Mucosa of descending colon (tissue), 3 donors: Measurements from ENCODE around the gene KCNK3. TPM values are rescaled to one million over a fixed set of nuclear protein-coding genes. Genes with fewer than 3 reads are reported as not detected.

Experiments
- ATAC-seq: fragments of 200-7000 bp; cut with Tn5 transposase; one replicate; pipeline ENCODE4 v1.9.1; 2020; ENCODE audit warnings: mild to moderate bottlenecking, moderate library complexity
- DNase-seq, 3 donors: peaks; one replicate each; pipeline ENCODE4 v3.0.0-alpha.2; 2020
- H3K36me3 ChIP-seq: fragments of 200-600 bp; one replicate; pipeline ENCODE4 v1.8.0; 2021; ENCODE audit warnings: low read depth, mild to moderate bottlenecking
- H3K4me1 ChIP-seq: fragments of 200-600 bp; one replicate; pipeline ENCODE4 v1.8.0; 2021; ENCODE audit warnings: low read depth, mild to moderate bottlenecking
- H3K4me3 ChIP-seq: fragments of 200-600 bp; one replicate; pipeline ENCODE4 v1.8.0; 2021; ENCODE audit warnings: mild to moderate bottlenecking
- H3K9me3 ChIP-seq: fragments of 200-600 bp; one replicate; pipeline ENCODE4 v1.8.0; 2021; ENCODE audit warnings: mild to moderate bottlenecking
- intact Hi-C, 2 donors: fragments of 100-400 bp; cut with DNase I in 1 of 2; cut with micrococcal nuclease in 1 of 2; formaldehyde crosslinking; loops; one replicate each; pipeline versions ENCODE4 v1.11.0 to v1.11.1; 2022; cut with DNase I, micrococcal nuclease
- total RNA-seq, 3 donors: library from RNA; stranded (reverse); fragmentation: NEBNext Ultra II Directional in 2 of 3; extraction: Animal tissue kit (Norgen Biotek cat#: 25700) in 2 of 3; gene quantifications; one replicate each; pipeline versions ENCODE4 v1.2.1 to v1.2.4, GENCODE V29; 2021 to 2023
- TF ChIP-seq, protein P1 (sequence below): fragments of 200-600 bp; IDR thresholded peaks from one replicate; pipeline ENCODE4 v1.8.0; 2022; ENCODE audit warnings: antibody characterized with exemption, mild to moderate bottlenecking
- donor health status: DM: no; HTN: no; CAD: no; lungs with moderate emphysema.
- donor health status: DM: no; HTN: no; CAD: no.
- donor health status: DM: no; HTN: yes; CAD: no.

KCNK3 gene
- total RNA-seq, 3 donors from 2014 or later: 0.64 to 11.0 (median 0.92) TPM

DNA sequence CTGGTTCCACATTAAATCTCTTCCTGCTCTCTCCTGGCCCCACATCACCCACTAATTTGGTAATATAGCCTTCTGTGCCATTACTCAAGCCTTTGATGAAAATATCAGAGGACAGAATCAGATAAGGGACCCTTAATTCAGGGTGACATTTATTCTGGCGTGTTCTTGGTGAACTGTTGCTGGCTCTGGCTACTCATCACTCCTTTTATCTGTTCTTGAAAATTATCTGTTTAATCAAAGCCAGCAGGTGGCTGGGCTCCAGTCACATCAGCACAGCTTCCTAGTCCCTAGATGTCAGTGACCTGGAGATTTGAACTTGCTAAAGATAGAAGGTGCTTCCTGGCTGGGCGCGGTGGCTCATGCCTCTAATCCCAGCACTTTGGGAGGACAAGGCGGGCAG lies 44.7 kb downstream of the KCNK3 start:
- DNase-seq: no peak
- Histone ChIP-seq H3K4me3 (no peak overlapping the region), H3K36me3 (no peaks in the 10 kb centered on the region), H3K9me3 (no peaks in the 10 kb centered on the region), H3K4me1 (no peaks in the 10 kb centered on the region)
- intact Hi-C loops: no loop called here
- ATAC-seq: no peak
- TF ChIP-seq, protein P1, sequence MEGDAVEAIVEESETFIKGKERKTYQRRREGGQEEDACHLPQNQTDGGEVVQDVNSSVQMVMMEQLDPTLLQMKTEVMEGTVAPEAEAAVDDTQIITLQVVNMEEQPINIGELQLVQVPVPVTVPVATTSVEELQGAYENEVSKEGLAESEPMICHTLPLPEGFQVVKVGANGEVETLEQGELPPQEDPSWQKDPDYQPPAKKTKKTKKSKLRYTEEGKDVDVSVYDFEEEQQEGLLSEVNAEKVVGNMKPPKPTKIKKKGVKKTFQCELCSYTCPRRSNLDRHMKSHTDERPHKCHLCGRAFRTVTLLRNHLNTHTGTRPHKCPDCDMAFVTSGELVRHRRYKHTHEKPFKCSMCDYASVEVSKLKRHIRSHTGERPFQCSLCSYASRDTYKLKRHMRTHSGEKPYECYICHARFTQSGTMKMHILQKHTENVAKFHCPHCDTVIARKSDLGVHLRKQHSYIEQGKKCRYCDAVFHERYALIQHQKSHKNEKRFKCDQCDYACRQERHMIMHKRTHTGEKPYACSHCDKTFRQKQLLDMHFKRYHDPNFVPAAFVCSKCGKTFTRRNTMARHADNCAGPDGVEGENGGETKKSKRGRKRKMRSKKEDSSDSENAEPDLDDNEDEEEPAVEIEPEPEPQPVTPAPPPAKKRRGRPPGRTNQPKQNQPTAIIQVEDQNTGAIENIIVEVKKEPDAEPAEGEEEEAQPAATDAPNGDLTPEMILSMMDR: no peak

DNA sequence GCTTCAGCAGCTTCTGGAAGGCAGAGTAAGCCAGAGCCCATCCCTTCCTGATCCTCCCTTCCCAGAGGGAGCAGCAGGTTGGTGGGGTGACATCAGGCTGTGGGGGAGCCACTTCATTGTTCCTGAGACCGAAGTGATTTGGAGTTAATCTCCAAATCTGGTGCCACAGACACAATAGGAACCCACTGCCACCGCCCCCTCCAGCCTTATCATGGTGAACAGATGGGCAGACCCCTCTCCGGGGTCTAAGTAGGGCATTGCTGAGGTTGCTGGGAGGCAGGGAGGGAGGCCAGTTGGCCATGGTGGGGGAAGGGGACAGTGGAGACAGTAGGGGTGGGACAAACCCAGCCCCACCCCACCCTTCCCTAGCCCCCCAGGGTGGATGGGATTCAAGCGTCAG lies 46.0 kb downstream of the KCNK3 start:
- no peak overlapping the region for H3K4me3 ChIP-seq
- DNase-seq (no peak), ATAC-seq (no peak)
- intact Hi-C loops: no loop called here
- no peaks in the 10 kb centered on the region for H3K36me3 ChIP-seq
- H3K9me3 ChIP-seq: no peaks in the 10 kb centered on the region
- no peaks in the 10 kb centered on the region for H3K4me1 ChIP-seq
- TF ChIP-seq, protein P1: no peak

DNA sequence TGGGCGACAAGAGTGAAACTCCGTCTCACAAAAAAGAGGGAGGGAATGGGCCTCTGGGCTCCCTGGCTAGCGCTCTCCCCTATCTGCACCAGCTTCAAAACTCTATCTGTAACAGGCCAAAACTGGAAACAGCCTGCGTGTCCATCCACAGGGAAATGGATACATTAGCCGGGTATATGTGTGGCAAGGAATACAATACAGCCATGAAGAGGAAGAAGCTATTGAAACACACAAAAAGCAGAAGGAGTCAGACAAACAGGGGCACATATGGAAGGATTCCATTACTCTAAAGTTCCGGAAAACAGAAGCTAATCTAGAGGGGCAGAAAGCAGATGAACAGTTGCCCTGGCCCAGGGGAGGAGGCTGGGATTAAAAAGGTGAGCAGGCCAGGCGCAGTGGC lies 47.0 kb downstream of the KCNK3 start:
- no peaks in the 10 kb centered on the region for H3K36me3 ChIP-seq
- intact Hi-C loops: no loop called here

DNA sequence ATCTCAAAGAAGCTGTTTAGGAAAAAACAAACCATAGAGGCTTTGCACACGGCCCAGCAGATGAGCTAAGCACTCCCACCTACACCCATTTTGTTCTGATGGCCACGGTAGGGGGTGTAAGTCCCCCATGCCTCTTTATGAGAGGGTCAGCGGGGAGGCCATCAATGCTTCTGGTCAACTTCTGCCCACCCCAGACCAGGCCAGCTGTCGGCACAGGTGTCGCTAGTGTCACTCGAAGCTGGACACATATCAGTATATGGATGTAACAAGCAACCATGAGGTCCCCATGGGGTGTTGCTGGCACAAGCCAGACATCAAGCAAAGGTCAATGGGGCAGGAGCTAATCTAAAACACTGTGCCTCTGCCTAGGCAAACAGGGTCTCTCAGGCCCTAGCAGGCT lies 47.8 kb downstream of the KCNK3 start:
- Histone ChIP-seq H3K9me3 (no peaks in the 10 kb centered on the region), H3K4me1 (no peaks in the 10 kb centered on the region), H3K36me3 (no peaks in the 10 kb centered on the region), H3K4me3 (no peak overlapping the region)
- DNase-seq (no peak), ATAC-seq (no peak)
- intact Hi-C loops: no loop called here
- TF ChIP-seq, protein P1: no peak

More for the DNA sequence above, 47.0 kb downstream of the KCNK3 start:
- Histone ChIP-seq H3K4me3 (no peak overlapping the region), H3K4me1 (no peaks in the 10 kb centered on the region), H3K9me3 (no peaks in the 10 kb centered on the region)
- TF ChIP-seq, protein P1: no peak
- ATAC-seq (no peak), DNase-seq (no peak)

DNA sequence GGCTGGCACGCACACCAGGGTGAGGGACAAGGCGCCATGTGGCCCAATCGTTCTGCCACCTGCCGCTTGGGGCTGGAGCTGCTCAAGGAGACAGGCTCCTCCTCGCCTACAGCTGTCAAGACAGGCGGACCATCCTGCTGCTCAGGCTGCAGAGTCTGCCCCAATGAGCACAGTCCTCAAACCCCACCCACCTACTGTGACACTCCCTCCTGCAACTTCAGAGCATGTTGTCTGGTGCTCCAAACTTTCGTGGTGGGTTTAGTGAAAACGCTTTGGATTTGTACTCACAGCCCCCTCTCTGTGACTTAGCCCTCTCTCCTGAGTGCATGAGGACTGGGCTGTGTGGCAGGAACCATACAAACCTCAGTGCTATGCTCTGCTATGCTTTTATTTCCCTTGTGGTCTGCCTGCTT lies 48.4 kb downstream of the KCNK3 start:
- Histone ChIP-seq H3K4me1 (no peaks in the 10 kb centered on the region), H3K36me3 (no peaks in the 10 kb centered on the region), H3K4me3 (no peak overlapping the region), H3K9me3 (no peaks in the 10 kb centered on the region)
- intact Hi-C loops: no loop called here
- TF ChIP-seq, protein P1: no peak
- no peak for DNase-seq
- ATAC-seq: peak; percentile 46
